ENCODE measurements around the gene WNT5A.

The WNT5A gene

GRCh38 chr3:55471522-55472280 lies 15.4 kb downstream of the WNT5A start:
- H3K27ac ChIP-seq: no peak overlapping the region
- no peak for TF ChIP-seq CTCF (IDR thresholded peaks at IDR 0.05)

- TF ChIP-seq ZFX (IDR thresholded peaks at IDR 0.05; ENCODE audit: borderline replicate concordance) (no peak), CTCF (IDR thresholded peaks at IDR 0.05) (no peak)
- no peak overlapping the region for H3K27ac ChIP-seq
Measured at GRCh38 chr3:55471084-55471483, 16.0 kb downstream of the WNT5A start.

GRCh38 chr3:55469957-55470526 lies 17.1 kb downstream of the WNT5A start:
- no peak overlapping the region for H3K27ac ChIP-seq
- TF ChIP-seq CTCF (IDR thresholded peaks at IDR 0.05) (no peak), ZFX (IDR thresholded peaks at IDR 0.05; ENCODE audit: borderline replicate concordance) (no peak)

GRCh38 chr3:55468251-55468650 lies 18.9 kb downstream of the WNT5A start:
- TF ChIP-seq CTCF (IDR thresholded peaks at IDR 0.05): no peak
- TF ChIP-seq ZFX (IDR thresholded peaks at IDR 0.05; ENCODE audit: borderline replicate concordance): no peak
- H3K27ac ChIP-seq: no peak overlapping the region

- TF ChIP-seq ZFX (IDR thresholded peaks at IDR 0.05; ENCODE audit: borderline replicate concordance) (no peak), CTCF (IDR thresholded peaks at IDR 0.05) (no peak)
- H3K27ac ChIP-seq: no peak overlapping the region
Measured at GRCh38 chr3:55467099-55467498, 20.0 kb downstream of the WNT5A start.

GRCh38 chr3:55466526-55466925 lies 20.6 kb downstream of the WNT5A start:
- H3K27ac ChIP-seq: no peak overlapping the region
- TF ChIP-seq ZFX (IDR thresholded peaks at IDR 0.05; ENCODE audit: borderline replicate concordance): no peak
- TF ChIP-seq CTCF (IDR thresholded peaks at IDR 0.05): no peak

- TF ChIP-seq CTCF (IDR thresholded peaks at IDR 0.05) (no peak), ZFX (IDR thresholded peaks at IDR 0.05; ENCODE audit: borderline replicate concordance) (no peak)
- H3K27ac ChIP-seq: no peak overlapping the region
Measured at GRCh38 chr3:55461896-55462295, 25.2 kb downstream of the WNT5A start.

Data from 22Rv1 (cell line).